HG03039 (cell line): ENCODE results near the gene HMG20A.

ENCODE experiments used
- ATAC-seq: cut with Tn5 transposase; IDR thresholded peaks from one replicate; pipeline ENCODE4 v1.9.1; 2021; ENCODE audit warnings: mild to moderate bottlenecking, moderate library complexity; ENCODE audit not compliant: unreplicated experiment

The HMG20A gene

GRCh38 chr15:77426377-77426776 lies 5.7 kb downstream of the HMG20A start:
- ATAC-seq: no peak

DNA sequence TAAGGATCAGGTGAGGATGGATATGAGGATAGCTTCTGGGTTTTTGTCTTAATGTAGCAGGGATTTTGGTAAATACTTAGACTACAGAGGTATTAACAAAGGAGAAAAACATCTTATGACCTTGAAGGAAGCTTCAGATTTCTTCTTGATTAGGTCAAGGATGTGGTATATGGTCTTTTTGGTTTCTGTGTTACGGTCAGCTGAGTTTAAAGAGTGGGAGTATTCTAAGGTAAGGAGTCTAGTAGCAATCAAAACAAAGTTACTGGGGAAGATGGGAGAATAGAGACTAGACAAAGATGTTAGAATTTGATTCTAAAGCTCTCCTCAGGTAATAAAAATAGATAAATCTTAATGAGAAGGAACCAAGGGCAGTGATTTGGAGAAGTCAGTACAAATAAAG lies 6.2 kb downstream of the HMG20A start:
- ATAC-seq: no peak

DNA sequence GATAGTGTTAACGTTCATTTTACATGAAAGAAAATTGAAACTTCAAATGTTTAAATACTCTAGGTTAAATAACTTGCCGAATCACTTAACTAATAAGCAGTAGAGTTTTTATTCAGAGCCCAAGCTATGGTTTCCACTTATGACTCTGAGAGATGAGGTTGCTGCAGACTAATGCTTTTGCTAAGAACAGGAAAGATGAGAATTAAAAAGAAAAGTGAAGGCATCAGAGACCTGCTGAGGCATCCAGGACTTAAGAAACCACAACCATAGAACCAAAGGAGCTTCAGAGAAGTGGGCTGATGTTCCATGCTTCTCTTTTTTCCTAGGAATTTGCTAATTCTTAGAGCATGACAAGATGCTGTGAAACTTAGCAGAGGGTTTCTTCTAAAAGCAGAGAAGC lies 9.5 kb downstream of the HMG20A start:
- ATAC-seq: no peak

DNA sequence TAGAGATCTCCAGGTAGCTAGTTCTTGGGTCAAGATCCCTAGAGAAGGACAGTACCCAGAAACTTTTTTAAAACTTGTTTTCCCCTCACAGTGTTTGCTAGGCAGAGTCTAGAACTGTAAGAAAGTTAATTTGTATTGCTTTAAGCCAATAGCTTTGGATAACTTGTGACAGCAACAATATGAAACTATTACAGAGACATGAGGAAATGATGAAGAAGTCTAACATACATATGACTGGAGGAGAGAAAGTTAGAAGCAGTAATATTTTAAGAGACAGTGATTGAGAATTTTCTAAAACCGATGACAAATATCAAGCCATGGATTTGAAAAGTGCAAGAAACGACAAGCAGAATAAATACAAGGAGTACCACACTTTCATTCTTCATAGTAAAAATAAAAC lies 10.0 kb downstream of the HMG20A start:
- ATAC-seq: no peak

GRCh38 chr15:77436822-77437221 lies 16.1 kb downstream of the HMG20A start:
- no peak for ATAC-seq

DNA sequence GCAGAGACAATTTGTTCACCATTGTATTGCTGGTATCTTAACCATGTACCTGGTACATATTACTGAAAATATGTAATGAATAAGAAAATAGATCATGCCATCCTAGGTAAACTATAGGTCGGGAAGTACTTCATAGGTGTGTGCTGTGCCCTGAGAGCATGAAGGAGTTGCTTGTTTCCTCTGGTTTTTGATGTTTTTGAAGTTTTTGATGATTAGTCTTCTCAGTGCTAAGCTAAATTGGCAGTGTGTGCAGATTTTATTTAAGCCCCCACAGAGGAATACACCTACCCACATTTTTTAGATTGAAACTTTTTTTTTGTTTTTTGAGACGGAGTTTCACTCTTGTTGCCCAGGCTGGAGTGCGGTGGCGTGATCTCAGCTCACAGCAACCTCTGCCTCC lies 16.6 kb downstream of the HMG20A start:
- ATAC-seq: no peak

GRCh38 chr15:77440378-77440999 lies 19.8 kb downstream of the HMG20A start:
- peak; percentile 65 for ATAC-seq

- ATAC-seq: no peak
Measured at GRCh38 chr15:77446840-77447390, 26.2 kb downstream of the HMG20A start.

DNA sequence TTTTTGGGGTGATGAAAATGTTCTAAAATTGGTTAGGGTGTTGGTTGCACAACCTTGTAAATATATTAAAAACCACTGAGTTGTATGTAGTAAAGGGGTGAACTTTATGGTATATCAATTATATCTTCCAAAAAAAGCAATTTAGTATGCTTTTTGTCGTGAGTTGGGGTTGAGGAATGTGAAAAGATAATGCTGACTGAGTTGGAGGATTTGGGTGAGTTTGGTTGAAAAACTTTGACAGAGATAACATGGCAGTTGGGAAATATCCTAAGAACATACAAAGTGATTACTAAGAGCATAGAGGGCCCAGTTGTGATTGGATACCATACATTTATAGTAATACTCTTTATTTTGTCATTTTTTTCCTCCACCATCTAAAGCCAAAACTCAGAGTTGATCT lies 33.6 kb downstream of the HMG20A start:
- ATAC-seq: no peak

DNA sequence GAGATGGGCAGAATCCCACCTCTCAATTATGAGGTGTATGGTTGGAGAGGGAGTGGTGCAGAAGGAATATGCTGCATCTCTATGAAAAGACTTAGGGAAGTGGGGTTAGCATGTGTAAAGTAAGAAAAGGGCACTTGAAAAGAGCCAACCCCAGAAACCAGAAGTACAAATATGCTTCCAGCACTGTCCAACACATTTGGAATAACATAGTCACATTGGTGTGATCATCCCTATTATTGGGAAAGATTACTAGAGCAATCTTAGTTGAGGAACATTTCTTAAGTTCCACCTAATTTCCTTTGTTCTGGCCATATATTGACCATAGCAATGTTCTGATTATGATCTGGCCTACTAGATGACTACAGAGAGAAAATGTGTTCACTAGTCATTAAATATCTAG lies 34.3 kb downstream of the HMG20A start:
- no peak for ATAC-seq

DNA sequence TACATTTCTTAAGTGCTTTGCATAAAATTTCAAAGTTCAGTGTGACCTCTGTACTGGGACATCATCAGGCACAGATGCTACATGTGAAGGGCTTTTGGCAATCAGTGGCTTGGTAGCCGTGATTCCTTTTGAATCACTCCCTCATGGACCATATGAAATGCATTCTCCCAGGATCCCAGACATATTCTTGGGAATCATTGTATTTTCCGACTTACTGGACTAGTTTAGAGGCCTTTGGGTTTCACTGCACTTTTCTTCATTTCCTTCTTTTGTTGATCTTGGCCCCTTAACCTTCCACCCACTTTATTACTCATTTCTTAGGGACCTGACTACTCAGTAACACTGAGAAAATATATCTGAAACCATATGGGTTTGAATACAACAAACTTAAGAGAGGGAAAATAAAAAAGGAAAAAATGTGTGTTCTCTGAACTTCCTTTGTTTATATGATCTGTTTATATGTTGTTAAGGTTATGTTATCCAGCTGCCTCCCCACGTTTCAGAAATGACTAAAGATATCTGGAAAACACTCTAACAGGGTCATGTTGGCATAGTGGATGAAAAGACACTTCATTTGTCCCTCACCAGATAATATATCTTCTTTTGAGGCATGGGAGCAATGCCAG lies 35.1 kb downstream of the HMG20A start:
- no peak for ATAC-seq

DNA sequence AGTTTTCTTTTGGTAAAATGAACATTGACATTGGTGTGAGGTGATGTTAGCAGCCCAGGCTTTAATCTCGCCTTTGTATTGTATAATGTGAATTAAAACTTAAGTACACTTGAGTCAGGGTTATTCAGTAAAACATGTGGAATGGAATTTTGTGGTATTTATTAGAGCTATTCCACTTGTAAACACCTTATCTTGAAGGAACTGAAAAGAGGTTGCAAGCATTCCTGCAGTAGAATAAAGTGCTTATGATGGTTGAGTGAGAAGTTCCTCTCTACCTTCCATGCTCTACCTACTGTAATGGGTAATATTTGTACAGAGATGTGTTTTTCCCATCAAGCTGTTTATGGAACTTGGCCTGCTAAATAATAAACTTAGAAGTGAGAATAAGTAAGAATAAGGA lies 36.1 kb downstream of the HMG20A start:
- ATAC-seq: no peak

GRCh38 chr15:77457191-77457904 lies 36.7 kb downstream of the HMG20A start:
- no peak for ATAC-seq

DNA sequence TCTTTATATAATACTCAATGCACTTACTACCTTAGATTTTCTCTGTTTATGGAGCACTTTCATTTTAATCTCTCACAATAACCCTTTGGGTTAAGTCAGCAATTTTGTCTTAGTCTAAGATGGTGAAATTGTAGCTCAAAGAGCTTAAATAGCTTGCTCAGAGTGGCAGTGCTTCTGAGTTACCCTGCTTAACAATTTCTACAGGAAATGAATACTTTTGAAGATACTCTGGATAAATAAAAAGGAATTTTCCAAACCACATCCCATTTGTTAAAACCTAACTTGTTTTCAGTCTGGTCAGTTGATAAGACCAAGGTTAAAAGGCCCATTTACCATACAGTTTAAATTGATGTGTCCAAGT lies 37.2 kb downstream of the HMG20A start:
- ATAC-seq: no peak

DNA sequence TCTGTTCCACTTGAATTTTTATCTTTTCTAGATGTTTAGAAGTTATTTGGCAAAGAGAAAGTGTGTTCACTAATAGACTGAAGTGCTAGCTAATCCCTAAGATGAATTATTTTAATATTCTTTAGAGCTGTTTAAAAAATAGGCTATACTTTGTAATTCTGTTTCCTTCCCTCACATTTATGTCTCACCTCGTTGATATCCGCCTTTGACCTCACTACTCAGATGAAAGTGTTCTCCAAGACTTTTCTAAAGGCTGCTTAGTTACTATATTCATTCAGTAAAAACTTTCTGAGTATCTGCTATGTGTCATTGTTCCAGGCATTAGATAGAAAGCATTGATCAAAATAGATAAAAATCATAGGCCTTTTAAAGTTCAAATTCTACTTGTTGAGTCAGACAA lies 38.3 kb downstream of the HMG20A start:
- no peak for ATAC-seq

DNA sequence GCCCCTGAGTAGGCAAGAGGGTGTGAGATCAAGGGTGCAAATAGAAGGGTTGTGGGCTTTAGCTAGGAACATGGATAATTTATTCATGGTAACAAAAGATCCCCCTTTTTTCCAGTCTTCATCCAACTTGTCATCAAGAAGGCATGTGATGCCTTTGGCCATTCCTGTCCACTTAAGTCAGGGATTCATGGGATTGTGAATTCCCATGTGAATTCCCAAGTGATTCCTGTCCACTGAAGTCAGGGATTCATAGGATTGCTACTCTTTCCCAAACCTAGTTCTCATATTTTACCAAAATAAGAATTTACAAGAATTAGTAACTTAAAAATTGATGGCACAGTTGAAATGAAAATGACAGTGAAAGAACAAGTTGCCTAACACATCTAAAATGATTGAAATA lies 40.8 kb downstream of the HMG20A start:
- no peak for ATAC-seq

- no peak for ATAC-seq
Measured at GRCh38 chr15:77464129-77464865, 43.6 kb downstream of the HMG20A start.

GRCh38 chr15:77466521-77466920 lies 45.8 kb downstream of the HMG20A start:
- no peak for ATAC-seq

GRCh38 chr15:77468896-77469295 lies 48.2 kb downstream of the HMG20A start:
- no peak for ATAC-seq

GRCh38 chr15:77470235-77470634 lies 49.5 kb downstream of the HMG20A start:
- no peak for ATAC-seq

DNA sequence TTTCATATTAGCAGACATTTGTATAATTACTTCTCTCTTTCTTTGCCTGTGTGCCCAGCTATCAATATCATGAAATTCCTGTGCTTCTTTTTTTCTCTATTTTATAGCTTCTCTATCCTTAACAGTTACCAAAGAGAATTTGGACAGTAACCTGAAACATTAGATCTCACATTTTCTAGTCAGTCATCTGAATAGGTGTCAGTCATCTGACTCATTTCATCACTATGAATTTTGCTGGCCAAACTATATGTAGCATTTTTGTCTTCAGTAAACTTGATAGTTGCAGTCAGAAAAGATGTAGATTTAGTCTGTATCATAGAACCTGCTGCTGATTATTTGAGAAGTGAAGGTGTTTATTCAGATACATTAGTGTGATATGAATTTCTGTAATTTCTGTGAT lies 52.6 kb downstream of the HMG20A start:
- no peak for ATAC-seq
